Fibroblast of pulmonary artery (primary cell): ENCODE results near the gene SUN1.
A peak's percentile ranks its signal among the peaks of the same experiment; 100 is the strongest.
"Not testable (repeated sequence)": the region's sequence is repeated elsewhere in the genome, so short reads cannot be mapped to it uniquely, and the experiment has no call there.

Experiments
- DNase-seq: peaks from one replicate; pipeline ENCODE4 v3.0.0-alpha.2; 2010; ENCODE audit warnings: low read depth
- H3K4me3 ChIP-seq: replicated peaks from 2 replicates; pipeline ENCODE4 v1.5.1; 2011; ENCODE audit warnings: low read depth, mild to moderate bottlenecking, control low read depth, low read length, moderate library complexity
- TF ChIP-seq, protein P1 (sequence below): IDR thresholded peaks from 2 replicates; pipeline ENCODE4 v1.5.1; 2011; ENCODE audit warnings: mild to moderate bottlenecking, control low read depth, low read length, inconsistent platforms; ENCODE audit errors: missing control alignments

SUN1 gene

DNA sequence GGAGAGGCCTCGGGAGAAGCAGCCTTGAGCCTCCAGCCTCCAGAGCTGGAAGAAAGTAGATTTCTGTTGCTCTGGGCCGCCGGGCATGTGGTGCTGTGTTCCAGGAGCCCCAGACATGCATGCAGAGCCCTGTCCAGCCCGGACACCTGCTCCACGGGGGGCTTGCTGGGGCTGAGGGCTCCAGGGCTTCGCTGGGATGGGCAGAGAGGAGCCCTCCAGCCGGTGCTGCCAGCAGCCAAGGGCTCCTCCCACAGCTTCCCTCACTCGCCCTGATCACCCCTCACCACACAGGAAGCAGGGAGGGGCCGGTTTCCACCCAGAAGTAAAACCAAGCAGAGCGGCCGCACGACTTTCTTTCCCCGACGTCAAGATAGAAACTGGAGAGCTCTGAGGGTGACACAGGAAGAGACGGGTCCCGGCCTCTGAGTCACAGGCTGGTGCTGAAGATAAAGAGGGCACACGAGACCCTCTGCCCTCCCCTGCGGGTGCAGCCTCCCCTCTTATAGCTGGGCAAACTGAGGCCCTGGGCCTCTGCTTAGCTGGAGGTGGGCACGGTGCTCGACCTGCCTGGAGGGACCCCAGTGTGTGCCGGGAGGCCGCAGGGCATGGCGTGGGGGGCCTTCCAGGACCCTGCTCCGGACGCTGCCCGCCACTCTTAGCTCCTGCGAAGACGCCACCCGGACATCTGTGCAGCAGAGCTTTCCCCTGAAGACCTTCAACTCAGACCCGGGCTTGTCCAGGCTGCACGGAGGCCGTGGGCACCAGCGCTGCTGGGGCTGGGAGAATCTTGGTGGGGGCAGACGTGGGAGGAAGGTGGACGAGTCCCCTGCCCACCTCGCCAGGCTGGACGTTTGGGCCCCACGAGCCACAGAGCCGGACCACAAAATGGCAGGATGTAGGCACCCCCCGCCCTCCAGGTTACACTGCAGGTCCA lies 91.1 kb downstream of the SUN1 start:
- TF ChIP-seq, protein P1, sequence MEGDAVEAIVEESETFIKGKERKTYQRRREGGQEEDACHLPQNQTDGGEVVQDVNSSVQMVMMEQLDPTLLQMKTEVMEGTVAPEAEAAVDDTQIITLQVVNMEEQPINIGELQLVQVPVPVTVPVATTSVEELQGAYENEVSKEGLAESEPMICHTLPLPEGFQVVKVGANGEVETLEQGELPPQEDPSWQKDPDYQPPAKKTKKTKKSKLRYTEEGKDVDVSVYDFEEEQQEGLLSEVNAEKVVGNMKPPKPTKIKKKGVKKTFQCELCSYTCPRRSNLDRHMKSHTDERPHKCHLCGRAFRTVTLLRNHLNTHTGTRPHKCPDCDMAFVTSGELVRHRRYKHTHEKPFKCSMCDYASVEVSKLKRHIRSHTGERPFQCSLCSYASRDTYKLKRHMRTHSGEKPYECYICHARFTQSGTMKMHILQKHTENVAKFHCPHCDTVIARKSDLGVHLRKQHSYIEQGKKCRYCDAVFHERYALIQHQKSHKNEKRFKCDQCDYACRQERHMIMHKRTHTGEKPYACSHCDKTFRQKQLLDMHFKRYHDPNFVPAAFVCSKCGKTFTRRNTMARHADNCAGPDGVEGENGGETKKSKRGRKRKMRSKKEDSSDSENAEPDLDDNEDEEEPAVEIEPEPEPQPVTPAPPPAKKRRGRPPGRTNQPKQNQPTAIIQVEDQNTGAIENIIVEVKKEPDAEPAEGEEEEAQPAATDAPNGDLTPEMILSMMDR: no peak
- H3K4me3 ChIP-seq: no peak overlapping the region

DNA sequence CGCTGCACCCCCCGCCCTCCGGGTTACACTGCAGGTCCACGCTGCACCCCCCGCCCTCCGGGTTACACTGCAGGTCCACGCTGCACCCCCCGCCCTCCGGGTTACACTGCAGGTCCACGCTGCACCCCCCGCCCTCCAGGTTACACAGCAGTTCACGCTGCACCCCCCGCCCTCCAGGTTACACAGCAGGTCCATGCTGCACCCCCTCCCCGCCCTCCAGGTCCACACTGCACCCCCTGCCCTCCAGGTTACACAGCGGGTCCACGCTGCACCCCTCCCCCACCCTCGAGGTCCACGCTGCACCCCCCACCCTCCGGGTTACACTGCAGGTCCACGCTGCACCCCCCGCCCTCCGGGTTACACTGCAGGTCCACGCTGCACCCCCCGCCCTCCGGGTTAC lies 91.8 kb downstream of the SUN1 start:
- not testable (repeated sequence) for DNase-seq, H3K4me3 ChIP-seq

More for the DNA sequence above, 91.1 kb downstream of the SUN1 start:
- peak; percentile 36 for DNase-seq
